GM18858 (cell line): ENCODE measurements around the gene PDE4D.

Source experiments
- ATAC-seq: cut with Tn5 transposase; IDR thresholded peaks from one replicate; pipeline ENCODE4 v1.9.1; 2021; ENCODE audit not compliant: unreplicated experiment

PDE4D gene

DNA sequence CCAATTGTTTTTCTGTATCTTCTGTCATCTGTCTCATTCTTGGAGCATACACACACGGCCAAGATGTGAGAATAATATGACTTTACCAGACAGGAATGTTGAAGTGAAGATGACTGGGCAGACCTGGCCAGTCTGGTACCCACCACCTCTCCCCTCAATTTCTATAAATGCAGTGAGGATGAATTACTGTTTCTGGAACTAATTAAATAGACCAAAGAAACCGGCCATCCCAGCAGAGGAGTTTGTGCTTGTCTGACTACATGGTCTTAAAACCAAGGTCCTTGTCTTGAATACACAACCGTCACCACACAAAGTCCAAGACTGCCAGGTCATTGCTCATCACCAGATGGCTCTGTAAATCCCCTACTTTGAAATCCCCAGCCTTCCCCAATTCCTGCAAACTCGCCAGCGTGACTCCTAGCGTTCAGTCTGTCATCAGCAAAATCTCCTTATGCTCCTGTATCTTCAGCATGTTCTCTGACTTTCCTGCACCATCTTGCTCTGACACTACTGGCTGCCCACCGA is 147.2 kb downstream of the PDE4D start:
- no peak for ATAC-seq

DNA sequence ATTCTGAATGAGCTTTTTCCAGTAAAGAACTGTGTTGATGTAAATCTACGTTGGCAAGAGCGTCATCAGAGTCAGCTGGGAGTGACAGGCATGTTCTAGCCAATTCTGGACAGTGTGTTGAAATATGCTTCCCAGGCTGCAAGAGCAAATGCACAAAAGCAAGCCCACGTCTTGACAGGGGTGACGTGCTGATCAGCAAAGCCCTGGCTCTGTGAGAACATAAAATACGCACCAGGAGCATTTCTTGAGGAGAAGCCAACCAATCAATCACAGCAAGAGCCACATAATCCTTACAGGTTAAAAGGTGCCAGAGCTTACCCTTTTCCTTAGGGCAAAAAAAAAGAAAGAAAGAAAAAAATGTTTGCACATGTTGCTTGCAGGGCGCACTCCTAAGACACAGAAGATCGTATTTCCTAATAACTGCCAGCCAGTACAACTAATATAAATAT is 148.1 kb downstream of the PDE4D start:
- no peak for ATAC-seq

DNA sequence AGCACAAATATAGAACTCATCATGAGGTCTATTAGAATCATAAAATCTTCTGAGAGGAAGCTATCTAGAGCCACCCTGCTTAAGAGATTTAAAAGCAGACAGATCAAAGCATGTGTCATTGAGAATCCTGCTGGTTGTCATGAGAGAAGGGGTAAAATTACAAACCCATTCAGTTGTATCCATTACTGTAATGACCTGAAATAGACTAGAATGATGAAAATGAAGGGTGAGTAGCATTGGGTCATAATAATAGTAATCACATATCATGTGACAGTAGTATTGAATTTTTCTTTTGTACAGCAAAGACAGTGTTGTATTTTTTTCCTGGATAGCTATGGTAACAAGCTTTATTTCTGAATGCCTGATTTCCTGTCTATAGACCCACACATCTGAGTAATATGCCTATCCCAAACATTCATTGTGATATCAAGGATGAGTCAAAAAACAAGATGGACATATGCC is 149.0 kb downstream of the PDE4D start:
- ATAC-seq = no peak

DNA sequence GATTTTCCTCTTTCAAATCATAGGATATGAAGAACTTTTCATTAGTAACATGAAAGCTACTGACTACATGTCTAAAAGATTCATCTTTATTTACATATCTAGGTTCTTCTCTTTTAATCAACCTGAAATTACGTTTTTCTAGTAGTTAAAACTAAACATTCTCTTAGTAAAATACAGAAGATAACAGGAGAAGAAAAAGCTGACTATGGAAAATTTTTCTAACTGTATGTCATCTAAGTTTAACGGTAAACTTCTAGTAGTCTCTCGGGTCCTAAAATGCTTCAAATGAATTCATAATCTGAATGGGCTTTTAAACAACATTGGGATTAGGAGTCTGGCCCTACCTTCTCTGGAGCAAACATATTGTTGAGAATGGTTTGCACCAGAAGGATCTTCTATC is 151.9 kb downstream of the PDE4D start:
- no peak for ATAC-seq

DNA sequence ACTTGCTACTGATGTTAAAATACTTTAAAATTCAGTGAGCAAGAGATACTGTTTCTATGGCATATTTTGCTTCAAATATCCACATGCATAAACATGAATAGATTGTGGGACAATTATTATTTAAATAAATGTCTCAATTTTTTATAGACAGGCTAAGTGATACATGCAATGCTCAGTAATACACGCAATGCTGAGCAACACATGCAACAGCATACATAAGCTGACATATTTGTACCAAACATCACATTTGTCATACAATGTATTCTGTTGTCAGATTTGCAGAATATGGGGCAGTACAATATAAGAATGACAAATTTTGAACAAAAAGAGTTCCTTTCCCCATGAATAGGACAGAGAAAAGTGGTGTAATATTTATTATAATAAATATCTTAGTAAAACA is 155.5 kb downstream of the PDE4D start:
- no peak for ATAC-seq

DNA sequence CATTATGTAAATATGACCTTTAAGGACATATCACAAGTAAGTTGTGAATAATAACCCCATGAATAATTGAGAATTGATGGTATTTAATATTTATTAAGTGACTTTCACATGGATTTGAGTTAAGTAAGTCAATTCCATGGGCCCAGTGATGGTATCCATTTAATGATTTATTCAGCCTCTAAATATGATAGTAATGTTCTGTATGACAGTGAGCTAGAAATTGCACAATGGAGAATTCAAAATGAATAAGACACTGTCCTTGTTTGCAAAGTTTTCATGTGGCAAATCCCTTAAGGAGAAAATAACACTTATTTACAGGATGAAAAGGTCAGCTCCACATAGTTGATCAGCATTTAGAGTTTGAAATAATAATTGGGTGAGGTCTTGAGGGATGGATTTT is 160.7 kb downstream of the PDE4D start:
- ATAC-seq = no peak

DNA sequence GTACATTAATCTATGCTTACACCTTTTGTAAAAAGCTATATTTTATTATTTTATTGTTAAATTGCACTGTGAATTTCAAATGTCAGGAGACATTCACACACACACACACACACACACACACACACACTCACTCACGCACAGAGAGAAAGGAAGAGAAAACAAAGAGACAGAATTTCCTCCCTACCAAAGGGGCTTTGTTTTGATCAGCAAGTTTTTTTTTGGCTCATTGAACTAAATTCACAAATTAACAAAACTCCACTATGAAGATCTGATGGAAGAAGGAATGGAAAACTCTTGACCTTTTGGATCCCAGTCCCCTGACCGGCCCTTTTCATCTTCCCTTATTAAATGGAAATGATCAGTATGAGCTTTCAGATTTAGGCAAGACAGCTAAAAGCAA is 161.2 kb downstream of the PDE4D start:
- ATAC-seq = no peak

DNA sequence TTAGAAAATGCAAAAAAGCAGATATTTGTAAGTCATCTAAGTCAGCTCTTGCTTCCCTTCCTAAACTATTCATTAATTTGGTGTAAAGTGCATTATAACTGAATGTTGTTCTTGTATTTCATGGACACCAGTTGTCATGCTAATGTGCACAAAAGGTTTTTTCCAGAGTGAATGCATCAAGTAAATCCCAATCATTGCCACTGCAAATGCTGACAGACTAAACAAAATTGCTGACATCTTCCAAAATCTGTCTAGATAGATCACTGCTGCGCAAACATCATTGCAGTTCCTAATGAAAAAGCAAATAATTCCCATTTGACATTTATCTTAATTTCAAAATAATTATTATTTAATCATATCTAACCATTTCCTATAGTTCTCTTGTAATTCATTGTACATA is 161.7 kb downstream of the PDE4D start:
- no peak for ATAC-seq

DNA sequence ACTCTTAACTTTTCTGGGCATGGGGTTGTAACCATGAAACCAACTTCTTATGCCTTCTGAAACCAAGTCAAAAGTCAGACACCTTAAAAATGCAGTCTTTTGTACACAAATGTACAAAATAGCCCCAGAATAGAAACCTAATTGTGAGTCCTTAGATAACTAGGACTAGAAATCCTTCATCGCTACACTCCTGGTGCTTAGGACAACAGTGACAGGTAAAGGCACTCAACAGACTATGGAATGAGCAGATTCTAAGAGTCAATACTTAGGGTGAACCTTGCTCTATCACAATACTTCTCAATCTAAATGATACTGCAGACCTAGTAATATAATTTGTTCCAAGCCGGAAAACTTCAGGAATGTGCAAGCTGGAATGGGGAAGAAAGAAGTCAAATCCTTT is 163.7 kb downstream of the PDE4D start:
- no peak for ATAC-seq

DNA sequence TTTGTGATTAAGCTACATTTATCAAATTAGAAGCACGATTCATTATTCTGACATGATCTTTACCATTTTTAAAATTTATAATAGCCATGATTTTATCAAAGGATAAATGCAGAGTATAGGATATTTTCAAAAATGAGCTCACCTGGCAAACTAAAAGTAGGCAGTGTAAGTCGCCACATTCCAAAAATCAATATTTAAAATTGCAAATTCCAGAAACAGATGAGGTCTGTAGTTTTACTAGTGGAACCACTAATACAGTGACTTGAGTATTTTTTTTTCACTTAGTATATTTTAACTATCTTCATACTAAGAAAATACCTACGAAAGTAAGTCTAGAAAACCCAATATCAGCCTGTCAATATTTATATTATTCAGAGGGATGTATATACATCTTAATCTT is 164.2 kb downstream of the PDE4D start:
- ATAC-seq = no peak

DNA sequence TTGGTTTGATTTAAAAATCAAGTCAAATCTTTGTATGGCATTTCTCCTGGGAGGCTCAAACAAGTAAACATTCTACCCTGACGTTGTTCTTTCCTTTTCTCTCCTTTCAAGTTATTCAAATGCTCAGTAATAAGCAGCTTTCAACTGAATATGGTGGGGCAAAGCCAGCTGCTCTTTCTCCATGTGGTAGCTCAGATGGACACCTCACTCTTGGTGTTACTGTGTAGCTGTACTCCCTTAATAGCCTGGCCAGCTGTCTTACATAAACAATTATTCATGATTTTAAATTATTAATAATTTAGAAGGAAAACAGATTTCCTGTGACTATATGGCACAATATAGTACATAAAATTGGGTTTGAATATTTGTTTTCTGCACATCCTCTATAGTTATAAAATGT is 165.2 kb downstream of the PDE4D start:
- no peak for ATAC-seq

DNA sequence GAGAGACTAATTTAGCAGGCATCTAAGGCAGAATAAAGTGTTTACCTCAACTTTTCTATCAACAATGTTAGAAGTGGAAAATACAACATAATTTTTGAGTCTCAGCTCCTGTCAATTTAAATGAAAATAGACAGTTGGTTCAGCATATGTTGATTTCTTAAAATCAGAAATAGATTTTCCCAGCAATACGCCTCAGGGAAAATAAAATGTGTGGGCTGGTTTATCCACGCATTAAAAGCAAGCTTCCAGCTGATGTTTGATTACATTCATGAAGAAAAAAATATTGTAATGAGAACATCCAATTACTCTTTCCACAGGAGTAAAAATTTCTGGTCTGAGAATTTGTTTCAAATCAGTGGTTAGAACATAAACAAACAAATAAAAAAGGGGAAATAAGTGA is 166.3 kb downstream of the PDE4D start:
- no peak for ATAC-seq

DNA sequence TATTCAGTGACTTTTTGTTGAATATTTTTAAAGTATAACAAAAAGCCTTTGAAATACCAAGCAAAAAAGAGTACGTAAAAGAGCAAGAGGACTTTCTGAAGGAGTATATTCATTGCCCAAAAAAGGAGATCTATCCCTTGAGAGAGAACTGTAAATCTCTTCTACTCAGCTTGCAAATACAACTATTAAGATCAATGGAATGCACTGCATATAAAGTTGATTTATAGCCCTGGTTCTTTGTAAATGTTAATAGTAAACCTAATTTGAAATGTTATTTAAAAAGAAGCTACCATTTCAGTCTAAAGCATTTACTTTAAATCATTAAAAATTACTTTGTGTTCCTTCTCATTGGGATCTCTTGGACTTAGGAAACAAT is 168.1 kb downstream of the PDE4D start:
- no peak for ATAC-seq

DNA sequence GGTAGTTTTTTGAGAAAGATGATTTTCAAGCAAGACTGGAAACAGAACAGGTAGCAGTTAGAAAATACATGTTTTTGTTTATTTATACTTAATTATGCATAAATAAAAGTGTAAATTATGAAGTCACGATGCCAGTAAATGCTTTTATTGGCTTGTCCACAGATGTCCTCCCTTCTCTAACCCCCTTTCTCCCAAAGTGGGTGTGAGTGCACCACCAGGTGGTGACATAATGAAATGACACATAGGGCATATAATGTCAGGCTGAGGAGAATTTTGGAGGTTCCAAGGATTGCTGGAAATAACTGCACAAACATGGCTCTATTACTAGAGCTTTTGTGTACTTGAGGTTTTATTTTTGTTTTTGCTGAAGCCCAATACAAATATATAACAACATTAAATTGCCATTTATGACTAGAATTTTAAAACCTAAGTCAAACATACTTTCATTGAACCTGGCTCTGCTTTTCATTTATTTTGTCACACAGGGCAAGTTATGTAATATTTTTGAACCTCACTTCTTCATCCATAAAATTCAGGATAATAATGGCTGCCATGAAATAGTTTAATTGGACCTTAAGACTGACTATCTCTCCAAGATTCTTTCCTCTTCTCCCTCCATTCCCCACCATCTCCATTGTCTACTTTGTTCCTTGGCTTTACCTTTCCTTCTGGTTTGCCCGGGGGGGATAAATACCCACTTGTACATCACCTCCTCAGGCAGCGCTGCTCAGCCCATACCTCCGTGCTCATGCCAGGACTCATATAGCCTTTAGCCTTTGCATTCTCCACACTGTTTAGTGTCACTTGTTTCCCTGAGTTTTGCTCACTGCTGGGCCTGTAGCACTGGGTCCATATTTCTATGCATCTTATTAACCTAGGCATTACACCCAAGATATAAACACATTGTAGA is 168.8 kb downstream of the PDE4D start:
- peak; percentile 86 for ATAC-seq

DNA sequence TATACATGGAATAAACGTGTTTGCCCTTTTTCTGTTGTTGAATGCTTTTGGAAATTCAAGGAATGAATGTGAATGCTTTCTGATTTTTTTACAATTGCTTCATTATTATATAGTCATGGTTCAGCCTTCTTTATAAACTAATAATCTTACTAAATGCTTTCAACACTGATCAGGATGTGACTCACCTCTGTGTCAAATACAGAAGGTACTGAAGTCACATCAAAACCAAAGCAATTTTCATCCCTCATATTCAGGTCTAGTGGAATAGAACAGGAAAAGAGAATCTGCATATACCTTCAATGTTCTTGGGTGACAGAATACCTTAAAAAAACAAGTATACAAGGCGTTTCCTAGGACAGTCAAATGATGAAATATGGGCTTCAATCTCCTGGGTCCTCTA is 170.7 kb downstream of the PDE4D start:
- ATAC-seq = no peak

DNA sequence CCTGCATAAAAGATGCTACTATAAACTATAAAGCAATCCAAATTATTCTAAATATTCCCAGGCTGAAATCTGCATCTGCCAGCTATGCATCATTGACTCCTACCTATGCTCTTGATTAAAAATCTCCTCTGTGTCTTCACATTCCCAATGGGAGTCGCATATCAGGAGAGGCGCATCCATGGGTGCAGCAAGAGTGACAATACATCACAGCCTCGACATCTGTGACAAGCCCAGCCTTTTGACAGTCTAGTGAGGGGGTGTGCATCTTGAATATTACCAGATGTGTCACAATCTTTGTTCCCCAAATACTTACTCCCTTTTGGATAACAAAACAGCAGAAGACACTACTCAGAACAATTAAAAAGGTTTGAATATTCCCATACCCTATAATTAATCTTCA is 171.8 kb downstream of the PDE4D start:
- no peak for ATAC-seq

DNA sequence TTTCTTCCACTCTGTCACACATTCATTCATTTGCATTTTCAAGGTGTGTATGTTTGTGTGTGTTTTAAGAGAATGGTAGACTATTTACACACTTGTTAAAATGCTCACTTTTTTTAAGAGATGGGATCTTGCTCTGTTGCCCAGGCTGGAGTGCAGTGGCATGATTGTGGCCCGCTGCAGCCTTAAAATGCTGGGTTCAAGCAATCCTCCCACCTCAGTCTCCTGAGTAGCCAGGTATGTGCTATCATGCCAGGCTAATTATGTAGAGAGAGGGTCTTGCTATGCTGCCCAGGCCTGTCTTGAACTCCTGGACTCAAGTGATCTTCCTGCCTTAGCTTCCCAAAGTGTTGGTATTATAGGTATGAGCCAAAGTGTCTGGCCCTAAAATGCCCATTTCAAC is 173.5 kb downstream of the PDE4D start:
- no peak for ATAC-seq

DNA sequence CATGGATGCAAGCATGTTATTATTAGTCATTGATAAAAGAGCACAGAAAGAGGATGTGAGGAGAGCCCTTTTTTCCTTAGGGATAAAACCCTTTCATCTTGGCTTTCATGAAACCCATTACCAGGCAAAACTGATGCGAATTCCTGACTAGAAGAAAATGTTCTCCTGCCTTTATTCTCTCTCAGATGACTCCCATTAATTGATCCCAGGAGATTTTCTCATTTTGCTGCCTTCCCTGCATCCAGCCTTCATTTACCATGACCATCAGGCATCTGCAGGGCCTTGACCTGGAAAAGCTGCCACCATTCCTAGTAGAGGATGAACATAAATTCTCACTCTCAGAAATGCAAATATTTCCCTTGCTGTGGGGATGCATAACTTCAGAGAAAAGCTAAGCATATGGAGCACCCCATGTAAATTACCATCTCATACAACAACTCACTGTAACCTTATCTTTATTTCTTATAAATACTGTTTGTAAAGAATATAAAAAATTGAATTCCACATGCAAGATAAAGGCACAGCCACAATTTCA is 176.5 kb downstream of the PDE4D start:
- no peak for ATAC-seq

DNA sequence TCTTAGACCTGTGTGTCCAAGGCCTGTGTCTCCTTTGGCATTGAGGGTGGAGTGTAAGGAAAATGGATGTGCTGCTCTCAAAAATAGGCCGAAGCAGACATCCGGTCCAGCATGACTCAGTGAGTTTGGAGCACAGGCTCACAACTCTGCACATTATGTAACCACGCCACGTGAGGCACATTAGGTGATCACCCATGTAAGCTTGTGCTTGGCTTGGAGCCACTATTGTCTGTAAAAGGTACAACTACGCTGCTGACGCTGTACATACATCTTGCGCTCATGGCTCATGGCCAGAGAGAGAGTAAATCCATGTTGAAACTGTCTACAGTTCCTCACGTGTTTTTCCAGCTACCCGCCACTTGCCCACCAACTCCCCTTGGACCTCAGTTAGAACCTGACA is 177.5 kb downstream of the PDE4D start:
- no peak for ATAC-seq

DNA sequence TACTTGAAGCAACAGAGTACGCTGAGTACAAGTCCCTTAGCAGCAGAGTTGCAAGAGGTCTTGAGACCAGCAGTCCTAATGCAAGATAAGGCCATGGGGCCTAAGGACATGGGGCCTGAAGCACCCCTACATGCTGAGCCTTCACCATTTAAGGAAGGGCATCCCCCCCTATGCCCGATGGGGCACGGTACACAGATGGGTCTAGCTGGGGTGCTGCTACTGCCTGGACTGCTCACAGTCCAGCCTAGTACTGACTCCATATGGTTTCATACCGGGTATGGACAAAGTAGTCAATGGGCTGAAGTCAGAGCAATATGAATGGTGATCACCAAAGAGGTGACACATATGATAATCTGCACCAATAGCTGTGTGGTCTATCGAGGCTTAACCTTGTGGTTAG is 178.3 kb downstream of the PDE4D start:
- no peak for ATAC-seq

DNA sequence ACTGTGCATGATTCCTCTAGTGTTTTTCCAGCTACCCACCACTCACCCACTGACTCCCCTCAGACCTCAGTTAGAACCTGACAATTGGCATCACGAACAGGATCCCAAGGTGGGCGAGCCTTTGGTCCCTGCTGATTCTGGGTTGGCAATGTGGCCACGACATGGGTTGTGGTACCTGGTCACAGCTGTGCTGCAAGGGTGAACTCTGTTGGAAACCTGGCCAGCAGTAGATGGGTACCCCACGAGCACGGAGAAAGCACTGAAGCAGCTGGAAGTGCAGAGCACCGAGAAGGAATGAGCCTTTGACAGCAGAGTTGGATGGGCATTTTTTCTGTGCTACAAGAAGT is 180.1 kb downstream of the PDE4D start:
- ATAC-seq = no peak

DNA sequence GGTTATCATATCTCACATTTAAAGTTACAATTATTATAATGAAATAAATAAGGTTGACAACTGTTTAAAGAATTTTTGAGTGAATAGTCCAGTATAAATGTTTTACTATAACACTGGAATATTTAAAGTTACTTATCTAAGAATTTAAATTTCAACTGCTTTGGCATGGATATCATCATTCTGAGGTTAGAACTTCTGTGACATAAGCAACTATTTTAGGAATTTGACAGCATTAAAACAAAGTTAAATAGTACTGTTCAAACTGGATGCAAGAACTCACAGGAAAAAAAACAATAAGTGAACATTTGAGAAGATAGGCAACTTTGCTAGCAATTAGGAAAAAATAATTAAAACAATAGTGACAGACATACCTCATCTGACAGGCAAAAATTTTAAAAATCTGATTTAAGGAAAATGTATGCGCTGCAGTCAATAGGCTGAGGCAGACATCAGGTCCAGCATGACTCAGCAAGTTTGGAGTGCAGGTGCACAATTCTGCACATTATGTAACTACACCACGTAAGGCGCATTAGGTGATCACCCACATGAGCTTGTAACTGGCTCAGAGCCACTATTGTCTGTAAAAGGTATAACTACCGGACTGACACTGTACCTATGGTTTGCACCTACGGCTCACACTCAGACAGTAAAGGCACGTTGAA is 180.6 kb downstream of the PDE4D start:
- ATAC-seq = no peak
